Neuronal stem cell (in vitro differentiated cells): ENCODE results near the gene GPR34.

ENCODE experiments used
- DNase-seq: peaks from one replicate; pipeline ENCODE4 v3.0.0-alpha.2; 2013; ENCODE audit warnings: low spot score
- H2AFZ ChIP-seq: one replicate; pipeline ENCODE4 v1.6.1; 2013; ENCODE audit warnings: mild to moderate bottlenecking, low read length, inconsistent platforms
- H2AK5ac ChIP-seq: 2 replicates; pipeline ENCODE4 v1.6.1; 2013; ENCODE audit warnings: low read depth, mild to moderate bottlenecking, inconsistent platforms, low read length, moderate library complexity, mixed read lengths
- H2BK120ac ChIP-seq: 2 replicates; pipeline ENCODE4 v1.6.1; 2013; ENCODE audit warnings: low read depth, mild to moderate bottlenecking, inconsistent platforms, low read length, moderate library complexity, mixed read lengths
- H2BK12ac ChIP-seq: one replicate; pipeline ENCODE4 v1.6.1; 2013; ENCODE audit warnings: low read length, inconsistent platforms
- H2BK15ac ChIP-seq: 2 replicates; pipeline ENCODE4 v1.6.1; 2013; ENCODE audit warnings: mild to moderate bottlenecking, low read length, inconsistent platforms, mixed read lengths
- H2BK5ac ChIP-seq: one replicate; pipeline ENCODE4 v1.6.1; 2013; ENCODE audit warnings: inconsistent platforms, mild to moderate bottlenecking, low read length, moderate library complexity
- H3K14ac ChIP-seq: one replicate; pipeline ENCODE4 v1.6.1; 2013; ENCODE audit warnings: low read length, inconsistent platforms
- H3K18ac ChIP-seq: 2 replicates; pipeline ENCODE4 v1.6.1; 2013; ENCODE audit warnings: low read length, inconsistent platforms
- H3K23ac ChIP-seq: 2 replicates; pipeline ENCODE4 v1.6.1; 2013; ENCODE audit warnings: low read depth, mild to moderate bottlenecking, mixed read lengths, low read length, inconsistent platforms; ENCODE audit not compliant: poor library complexity
- H3K27ac ChIP-seq: replicated peaks from 3 replicates; pipeline ENCODE4 v1.5.1; 2013; ENCODE audit warnings: low read length, inconsistent platforms
- H3K27me3 ChIP-seq, 3 experiments: 2 replicates each; pipeline ENCODE4 v1.6.1; 2013; ENCODE audit warnings: low read length in 3 of 3, mild to moderate bottlenecking in 2 of 3, inconsistent platforms in 1 of 3, low read depth in 1 of 3, mixed read lengths in 1 of 3, moderate library complexity in 1 of 3; ENCODE audit not compliant: control insufficient read depth in 3 of 3, insufficient read depth in 3 of 3
- H3K36me3 ChIP-seq, 2 donors: replicated peaks in 1 of 2; 2 replicates each; pipeline ENCODE4 v1.6.1; 2013; ENCODE audit warnings: low read length in 2 of 2; ENCODE audit not compliant: control insufficient read depth in 2 of 2, insufficient read depth in 2 of 2
- H3K4ac ChIP-seq: 2 replicates; pipeline ENCODE4 v1.6.1; 2013; ENCODE audit warnings: inconsistent platforms, mild to moderate bottlenecking, low read length, moderate library complexity
- H3K4me1 ChIP-seq, 2 donors: 1 replicate in 1 of 2; 2 replicates in 1 of 2; pipeline ENCODE4 v1.6.1; 2013; ENCODE audit warnings: low read length in 2 of 2, low read depth in 1 of 2; ENCODE audit not compliant: control insufficient read depth in 2 of 2, insufficient read depth in 1 of 2
- H3K4me2 ChIP-seq: one replicate; pipeline ENCODE4 v1.6.1; 2013; ENCODE audit warnings: mild to moderate bottlenecking, low read length, inconsistent platforms; ENCODE audit not compliant: insufficient read depth, poor library complexity, severe bottlenecking
- H3K4me3 ChIP-seq, 2 donors: 2 replicates each; pipeline ENCODE4 v1.5.1; 2013; ENCODE audit warnings: low read length in 2 of 2, mild to moderate bottlenecking in 2 of 2, inconsistent platforms in 1 of 2, moderate library complexity in 1 of 2
- H3K79me1 ChIP-seq: one replicate; pipeline ENCODE4 v1.6.1; 2013; ENCODE audit warnings: low read depth, mild to moderate bottlenecking, inconsistent platforms, low read length, moderate library complexity
- H3K9ac ChIP-seq: one replicate; pipeline ENCODE4 v1.6.1; 2013; ENCODE audit warnings: mild to moderate bottlenecking, low read depth, low read length, inconsistent platforms; ENCODE audit not compliant: poor library complexity
- H3K9me3 ChIP-seq, 2 donors: replicated peaks in 1 of 2; 2 replicates each; pipeline versions ENCODE3 to v1.6.1; 2013; ENCODE audit warnings: low read length in 2 of 2, mild to moderate bottlenecking in 2 of 2, inconsistent platforms in 1 of 2, low read depth in 1 of 2, mixed read lengths in 1 of 2, moderate library complexity in 1 of 2; ENCODE audit not compliant: control insufficient read depth in 2 of 2, insufficient read depth in 1 of 2
- H4K8ac ChIP-seq: one replicate; pipeline ENCODE4 v1.6.1; 2013; ENCODE audit warnings: low read depth, mild to moderate bottlenecking, inconsistent platforms, low read length, moderate library complexity
- H4K91ac ChIP-seq: one replicate; pipeline ENCODE4 v1.6.1; 2013; ENCODE audit warnings: low read length, low read depth, mild to moderate bottlenecking, inconsistent platforms; ENCODE audit not compliant: poor library complexity
- WGBS, 2 donors: extraction: QIAGEN DNeasy Blood & Tissue Kit; methylation state at CpG; one replicate each; pipeline ENCODE4 v1.1.7; 2013; ENCODE audit warnings: missing lambda C conversion rate in 2 of 2, mixed read lengths in 1 of 2; ENCODE audit not compliant: insufficient read length in 2 of 2, insufficient replicate concordance in 1 of 2; ENCODE audit errors: extremely low coverage in 2 of 2; 5-methylcytosine and 5-hydroxymethylcytosine counted together

Gene GPR34

GRCh38 chrX:41665686-41666085 lies 23.1 kb upstream of the GPR34 start:
- Histone ChIP-seq H3K27ac (no peak overlapping the region), H2BK15ac (no peak overlapping the region), H3K9me3 (no peaks in the 10 kb centered on the region), H4K8ac (no peak overlapping the region), H3K4ac (no peak overlapping the region), H2AK5ac (no peak overlapping the region), H3K4me2 (no peak overlapping the region), H3K79me1 (no peaks in the 10 kb centered on the region), H4K91ac (no peak overlapping the region), H3K23ac (no peak overlapping the region), H2BK120ac (no peak overlapping the region), H3K4me3 (no peak overlapping the region), H2BK5ac (no peak overlapping the region), H2BK12ac (no peak overlapping the region), H3K4me1 (no peaks in the 10 kb centered on the region), H3K9ac (no peak overlapping the region), H3K18ac (no peak overlapping the region), H3K27me3 (no peaks in the 10 kb centered on the region), H3K14ac (no peak overlapping the region), H3K36me3 (peaks cover 0 to 19% of the 10 kb centered on the region in 2 donors), H2AFZ (no peak overlapping the region)
- no CpG with 5 or more reads among the region's 2 CpGs for WGBS, 2 donors
- DNase-seq = no peak

GRCh38 chrX:41666251-41666650 lies 22.5 kb upstream of the GPR34 start:
- H3K4me1 ChIP-seq = no peaks in the 10 kb centered on the region
- H2AFZ ChIP-seq = no peak overlapping the region
- no peak for DNase-seq
- no peak overlapping the region for H3K4me3 ChIP-seq
- H3K9ac ChIP-seq = no peak overlapping the region
- no peak overlapping the region for H3K4me2 ChIP-seq
- no peak overlapping the region for H2BK12ac ChIP-seq
- H4K91ac ChIP-seq = no peak overlapping the region
- WGBS, 2 donors = no CpG with 5 or more reads among the region's 1 CpG
- no peaks in the 10 kb centered on the region for H3K79me1 ChIP-seq
- H3K14ac ChIP-seq = no peak overlapping the region
- H3K27me3 ChIP-seq = no peaks in the 10 kb centered on the region
- H3K9me3 ChIP-seq = no peaks in the 10 kb centered on the region
- no peak overlapping the region for H2BK15ac ChIP-seq
- peaks cover 0 to 22% of the 10 kb centered on the region in 2 donors for H3K36me3 ChIP-seq
- no peak overlapping the region for H3K27ac ChIP-seq
- H3K4ac ChIP-seq = no peak overlapping the region
- no peak overlapping the region for H3K18ac ChIP-seq
- no peak overlapping the region for H2AK5ac ChIP-seq
- no peak overlapping the region for H2BK120ac ChIP-seq
- H2BK5ac ChIP-seq = no peak overlapping the region
- H4K8ac ChIP-seq = no peak overlapping the region
- no peak overlapping the region for H3K23ac ChIP-seq

- H3K4me1 ChIP-seq = no peaks in the 10 kb centered on the region
- peaks cover 0 to 16% of the 10 kb centered on the region in 2 donors for H3K36me3 ChIP-seq
- no peak overlapping the region for H2BK5ac ChIP-seq
- WGBS, 2 donors = no CpG with 5 or more reads among the region's 3 CpGs
- H3K4me3 ChIP-seq = no peak overlapping the region
- H2BK12ac ChIP-seq = no peak overlapping the region
- no peak overlapping the region for H3K18ac ChIP-seq
- DNase-seq = no peak
- H3K23ac ChIP-seq = no peak overlapping the region
- H3K4me2 ChIP-seq = no peak overlapping the region
- no peak overlapping the region for H4K8ac ChIP-seq
- no peak overlapping the region for H3K27ac ChIP-seq
- no peaks in the 10 kb centered on the region for H3K9me3 ChIP-seq
- no peak overlapping the region for H3K9ac ChIP-seq
- no peak overlapping the region for H2AK5ac ChIP-seq
- H3K4ac ChIP-seq = no peak overlapping the region
- no peaks in the 10 kb centered on the region for H3K27me3 ChIP-seq
- H3K14ac ChIP-seq = no peak overlapping the region
- no peaks in the 10 kb centered on the region for H3K79me1 ChIP-seq
- no peak overlapping the region for H2BK120ac ChIP-seq
- H2BK15ac ChIP-seq = no peak overlapping the region
- no peak overlapping the region for H4K91ac ChIP-seq
- H2AFZ ChIP-seq = no peak overlapping the region
These were observed 21.1 kb upstream of the GPR34 start for GRCh38 chrX:41667631-41668030.

- no peak overlapping the region for H3K4me3 ChIP-seq
- H3K4me1 ChIP-seq = no peaks in the 10 kb centered on the region
- H3K4me2 ChIP-seq = no peak overlapping the region
- no peaks in the 10 kb centered on the region for H3K79me1 ChIP-seq
- no peak overlapping the region for H2BK15ac ChIP-seq
- no peak overlapping the region for H2BK5ac ChIP-seq
- H3K36me3 ChIP-seq = peaks cover 0 to 4% of the 10 kb centered on the region in 2 donors
- no peak overlapping the region for H3K9ac ChIP-seq
- H2BK12ac ChIP-seq = no peak overlapping the region
- H4K8ac ChIP-seq = no peak overlapping the region
- H3K27me3 ChIP-seq = no peaks in the 10 kb centered on the region
- H2BK120ac ChIP-seq = no peak overlapping the region
- H4K91ac ChIP-seq = no peak overlapping the region
- no peak overlapping the region for H3K23ac ChIP-seq
- DNase-seq = no peak
- H3K18ac ChIP-seq = no peak overlapping the region
- no peak overlapping the region for H2AFZ ChIP-seq
- no peak overlapping the region for H3K27ac ChIP-seq
- no peaks in the 10 kb centered on the region for H3K9me3 ChIP-seq
- H3K4ac ChIP-seq = no peak overlapping the region
- no peak overlapping the region for H2AK5ac ChIP-seq
- no peak overlapping the region for H3K14ac ChIP-seq
These were observed 18.7 kb upstream of the GPR34 start for GRCh38 chrX:41670112-41670511.
